CD8-positive, alpha-beta memory T cell (primary cell): ENCODE measurements around the gene RNF125. TPM values are rescaled to one million over a fixed set of nuclear protein-coding genes. Genes with fewer than 3 reads are reported as not detected.
A peak's percentile ranks its signal among the peaks of the same experiment; 100 is the strongest.

Experiments
- CTCF ChIA-PET: fragments of 350-600 bp; sonication (Branson Sonifier 250); formaldehyde crosslinking; loops from one replicate; lab custom pipeline; 2021; ENCODE audit warnings: antibody characterized with exemption; lab: Charles Lee
- POLR2A ChIA-PET: fragments of 350-600 bp; sonication (Branson Sonifier 250); formaldehyde crosslinking; loops from one replicate; lab custom pipeline; 2021; ENCODE audit warnings: antibody characterized with exemption; lab: Charles Lee
- DNase-seq, 5 donors: peaks; one replicate each; pipeline versions ENCODE4 v3.0.0 to v3.0.0-alpha.2; 2020 to 2022; ENCODE audit warnings: mixed read lengths in 1 of 5
- H3K27ac ChIP-seq: one replicate; pipeline ENCODE4 v1.7.0; 2013; ENCODE audit warnings: low read depth, mild to moderate bottlenecking, low read length, moderate library complexity
- H3K27me3 ChIP-seq: 2 replicates; pipeline ENCODE4 v1.7.0; 2013; ENCODE audit warnings: low read length, mild to moderate bottlenecking; ENCODE audit not compliant: insufficient read depth, poor library complexity, severe bottlenecking
- H3K36me3 ChIP-seq: 2 replicates; pipeline ENCODE4 v1.7.0; 2013; ENCODE audit warnings: mild to moderate bottlenecking, low read length, moderate library complexity; ENCODE audit not compliant: insufficient read depth
- H3K4me1 ChIP-seq: 2 replicates; pipeline ENCODE4 v1.7.0; 2013; ENCODE audit warnings: mild to moderate bottlenecking, low read length, moderate library complexity; ENCODE audit not compliant: insufficient read depth
- H3K4me3 ChIP-seq: 2 replicates; pipeline ENCODE4 v1.7.0; 2013; ENCODE audit warnings: mild to moderate bottlenecking, low read length
- H3K9me3 ChIP-seq: 2 replicates; pipeline ENCODE4 v1.7.0; 2013; ENCODE audit warnings: mild to moderate bottlenecking, low read length
- H3K27ac Mint-ChIP-seq, 8 donors: one replicate each; pipeline ENCODE4 v1.8.0; 2020 to 2021; ENCODE audit warnings: mixed read lengths in 8 of 8, mild to moderate bottlenecking in 6 of 8, inconsistent platforms in 3 of 8, moderate library complexity in 3 of 8
- H3K27me3 Mint-ChIP-seq, 2 donors: one replicate each; pipeline ENCODE4 v1.8.0; 2020 to 2021; ENCODE audit warnings: mixed read lengths in 2 of 2, mild to moderate bottlenecking in 1 of 2, moderate library complexity in 1 of 2
- H3K36me3 Mint-ChIP-seq, 3 donors: one replicate each; pipeline ENCODE4 v1.8.0; 2020 to 2021; ENCODE audit warnings: mixed read lengths in 3 of 3, inconsistent platforms in 1 of 3, mild to moderate bottlenecking in 1 of 3
- H3K4me1 Mint-ChIP-seq, 3 donors: one replicate each; pipeline ENCODE4 v1.8.0; 2020 to 2021; ENCODE audit warnings: mixed read lengths in 3 of 3, inconsistent platforms in 1 of 3, mild to moderate bottlenecking in 1 of 3
- H3K4me3 Mint-ChIP-seq, 7 donors: one replicate each; pipeline ENCODE4 v1.8.0; 2020 to 2021; ENCODE audit warnings: mixed read lengths in 7 of 7, mild to moderate bottlenecking in 6 of 7, moderate library complexity in 4 of 7, inconsistent platforms in 2 of 7
- H3K9me3 Mint-ChIP-seq, 5 donors: one replicate each; pipeline ENCODE4 v1.8.0; 2020 to 2022; ENCODE audit warnings: mixed read lengths in 5 of 5, mild to moderate bottlenecking in 3 of 5, moderate library complexity in 2 of 5, inconsistent platforms in 1 of 5
- polyA plus RNA-seq: library from polyadenylated mRNA; unstranded; fragments of 300-500 nt; fragmentation: Illumina TruSeq; gene quantifications from one replicate; pipeline ENCODE4 v1.2.3, GENCODE V29; 2021
- total RNA-seq, 2 experiments: library from RNA; stranded (reverse); gene quantifications; one replicate each; pipeline ENCODE4 v1.2.3, GENCODE V29; 2021

Gene RNF125
- total and polyA plus RNA-seq, 3 experiments from 2014 or later = 41.3 to 66.6 (median 42.8) TPM

- H3K9me3 ChIP-seq = no peaks in the 10 kb centered on the region
- no peak for DNase-seq
- H3K36me3 Mint-ChIP-seq = peaks cover 3 to 64% (median 26%) of the 10 kb centered on the region in 3 donors
- no peaks in the 10 kb centered on the region for H3K27me3 Mint-ChIP-seq
- H3K4me3 ChIP-seq = no peak overlapping the region
- ChIA-PET CTCF (interaction anchor here (1.3 kb wide), 1 partner anchor 46 kb away, joined by 3 read pairs; no protein-coding TSS in a partner anchor), POLR2A (interaction anchor here (1.7 kb wide), 1 partner anchor 10 kb away, joined by 5 read pairs; no protein-coding TSS in a partner anchor)
- H3K4me1 ChIP-seq = peaks cover 65% of the 10 kb centered on the region
- H3K4me1 Mint-ChIP-seq = peaks cover 79 to 94% (median 94%) of the 10 kb centered on the region in 3 donors
- no peak overlapping the region for H3K27ac ChIP-seq
- peaks cover 3% of the 10 kb centered on the region for H3K36me3 ChIP-seq
- H3K27me3 ChIP-seq = no peaks in the 10 kb centered on the region
- H3K4me3 Mint-ChIP-seq = peak overlapping the region; percentile 75 to 86 (median 77)
- H3K9me3 Mint-ChIP-seq = peaks cover 0 to 2% (median 0%) of the 10 kb centered on the region in 5 donors
- H3K27ac Mint-ChIP-seq = peak overlapping the region; percentile 29 to 92 (median 79)
These were observed 8.0 kb downstream of the RNF125 start for GRCh38 chr18:32026491-32027086.

GRCh38 chr18:32029558-32029957 is 10.9 kb downstream of the RNF125 start:
- H3K27me3 ChIP-seq = no peaks in the 10 kb centered on the region
- H3K4me3 ChIP-seq = no peak overlapping the region
- Mint-ChIP-seq H3K9me3 (peaks cover 0 to 2% (median 0%) of the 10 kb centered on the region in 5 donors), H3K4me1 (peaks cover 82 to 94% (median 93%) of the 10 kb centered on the region in 3 donors), H3K4me3 (peak overlapping the region; percentile 1 to 55 (median 37)), H3K27ac (peak overlapping the region in 7 of 8 donors; percentile 18 to 81 (median 67)), H3K27me3 (peaks cover 0 to 6% of the 10 kb centered on the region in 2 donors), H3K36me3 (peaks cover 7 to 68% (median 30%) of the 10 kb centered on the region in 3 donors)
- peaks cover 66% of the 10 kb centered on the region for H3K4me1 ChIP-seq
- ChIA-PET POLR2A (interaction anchor here (0.6 to 1.2 kb wide), 4 partner anchors 10 to 107 kb away, joined by 3 to 9 read pairs (median 5); no protein-coding TSS in a partner anchor), CTCF (interaction anchor here (1.0 to 1.4 kb wide), 2 partner anchors 10 to 11 kb away, joined by 4 to 9 read pairs; partner anchors contain the start of gene RNF125)
- DNase-seq = no peak
- no peak overlapping the region for H3K27ac ChIP-seq
- no peaks in the 10 kb centered on the region for H3K9me3 ChIP-seq
- peaks cover 3% of the 10 kb centered on the region for H3K36me3 ChIP-seq

GRCh38 chr18:32032609-32033008 is 14.0 kb downstream of the RNF125 start:
- Mint-ChIP-seq H3K36me3 (peaks cover 9 to 71% (median 27%) of the 10 kb centered on the region in 3 donors), H3K27ac (peak overlapping the region in 6 of 8 donors; percentile 6 to 81 (median 52)), H3K4me1 (peaks cover 80 to 91% (median 90%) of the 10 kb centered on the region in 3 donors), H3K27me3 (peaks cover 0 to 6% of the 10 kb centered on the region in 2 donors), H3K9me3 (no peaks in the 10 kb centered on the region), H3K4me3 (peak overlapping the region in 3 of 7 donors; percentile 33 to 41 (median 41))
- no peak for DNase-seq
- Histone ChIP-seq H3K4me1 (peaks cover 65% of the 10 kb centered on the region), H3K27me3 (no peaks in the 10 kb centered on the region), H3K4me3 (no peak overlapping the region), H3K27ac (no peak overlapping the region), H3K36me3 (peaks cover 12% of the 10 kb centered on the region), H3K9me3 (no peaks in the 10 kb centered on the region)
- POLR2A ChIA-PET = no interaction called here
- CTCF ChIA-PET = interaction anchor here (1.7 kb wide), 1 partner anchor 40 kb away, joined by 5 read pairs; no protein-coding TSS in a partner anchor

GRCh38 chr18:32036506-32037180 is 18.0 kb downstream of the RNF125 start:
- peaks cover 0 to 8% of the 10 kb centered on the region in 2 donors for H3K27me3 Mint-ChIP-seq
- peaks cover 19% of the 10 kb centered on the region for H3K36me3 ChIP-seq
- no peaks in the 10 kb centered on the region for H3K27me3 ChIP-seq
- H3K4me1 ChIP-seq = peaks cover 81% of the 10 kb centered on the region
- H3K36me3 Mint-ChIP-seq = peaks cover 16 to 71% (median 19%) of the 10 kb centered on the region in 3 donors
- no peak overlapping the region for H3K27ac ChIP-seq
- H3K4me3 ChIP-seq = no peak overlapping the region
- H3K9me3 Mint-ChIP-seq = no peaks in the 10 kb centered on the region
- no peak for DNase-seq
- H3K27ac Mint-ChIP-seq = peak overlapping the region; percentile 40 to 81 (median 69)
- peaks cover 77 to 89% (median 86%) of the 10 kb centered on the region in 3 donors for H3K4me1 Mint-ChIP-seq
- CTCF ChIA-PET = interaction anchor here (0.5 to 4.7 kb wide), 2 partner anchors 13 to 17 kb away, joined by 3 to 29 read pairs; partner anchors contain the start of gene RNF125
- H3K9me3 ChIP-seq = no peaks in the 10 kb centered on the region
- POLR2A ChIA-PET = interaction anchor here (0.6 to 7.4 kb wide), 3 partner anchors 10 to 55 kb away, joined by 3 to 70 read pairs (median 5); partner anchors contain the start of gene RNF125
- peak overlapping the region in 5 of 7 donors; percentile 19 to 64 (median 31) for H3K4me3 Mint-ChIP-seq

GRCh38 chr18:32037616-32038015 is 19.0 kb downstream of the RNF125 start:
- H3K36me3 Mint-ChIP-seq = peaks cover 15 to 75% (median 22%) of the 10 kb centered on the region in 3 donors
- Histone ChIP-seq H3K36me3 (peaks cover 19% of the 10 kb centered on the region), H3K27ac (no peak overlapping the region), H3K27me3 (no peaks in the 10 kb centered on the region), H3K4me3 (no peak overlapping the region), H3K4me1 (peaks cover 86% of the 10 kb centered on the region), H3K9me3 (no peaks in the 10 kb centered on the region)
- H3K27ac Mint-ChIP-seq = peak overlapping the region in 3 of 8 donors; percentile 8 to 40 (median 29)
- peaks cover 0 to 8% of the 10 kb centered on the region in 2 donors for H3K27me3 Mint-ChIP-seq
- ChIA-PET CTCF (interaction anchor here (0.9 to 4.7 kb wide), 2 partner anchors 18 to 21 kb away, joined by 3 to 29 read pairs; partner anchors contain the start of gene RNF125), POLR2A (interaction anchor here (0.7 to 7.4 kb wide), 3 partner anchors 11 to 63 kb away, joined by 5 to 70 read pairs (median 6); partner anchors contain the start of gene RNF125)
- H3K4me1 Mint-ChIP-seq = peaks cover 82 to 92% (median 90%) of the 10 kb centered on the region in 3 donors
- no peaks in the 10 kb centered on the region for H3K9me3 Mint-ChIP-seq
- no peak for DNase-seq
- peak overlapping the region in 3 of 7 donors; percentile 19 to 34 (median 28) for H3K4me3 Mint-ChIP-seq

GRCh38 chr18:32040936-32041335 is 22.3 kb downstream of the RNF125 start:
- DNase-seq = peak; percentile 24 to 76 (median 45)
- peaks cover 12 to 75% (median 19%) of the 10 kb centered on the region in 3 donors for H3K36me3 Mint-ChIP-seq
- H3K27me3 ChIP-seq = no peaks in the 10 kb centered on the region
- POLR2A ChIA-PET = interaction anchor here (0.7 to 7.4 kb wide), 4 partner anchors 9 to 98 kb away, joined by 3 to 70 read pairs (median 4); partner anchors contain the start of genes RNF125, RNF138 and TRAPPC8
- no peak overlapping the region for H3K27ac ChIP-seq
- peak overlapping the region; percentile 17 to 93 (median 76) for H3K27ac Mint-ChIP-seq
- H3K36me3 ChIP-seq = peaks cover 32% of the 10 kb centered on the region
- H3K4me3 ChIP-seq = peak overlapping the region; percentile 39
- peaks cover 0 to 1% of the 10 kb centered on the region in 2 donors for H3K27me3 Mint-ChIP-seq
- H3K9me3 ChIP-seq = no peaks in the 10 kb centered on the region
- H3K4me3 Mint-ChIP-seq = peak overlapping the region; percentile 25 to 86 (median 70)
- CTCF ChIA-PET = interaction anchor here (0.9 to 4.7 kb wide), 5 partner anchors 9 to 31 kb away, joined by 4 to 29 read pairs (median 4); partner anchors contain the start of gene RNF125
- peaks cover 59 to 76% (median 72%) of the 10 kb centered on the region in 3 donors for H3K4me1 Mint-ChIP-seq
- H3K9me3 Mint-ChIP-seq = no peaks in the 10 kb centered on the region
- H3K4me1 ChIP-seq = peaks cover 65% of the 10 kb centered on the region

- peak overlapping the region in 7 of 8 donors; percentile 29 to 89 (median 86) for H3K27ac Mint-ChIP-seq
- DNase-seq = no peak
- CTCF ChIA-PET = interaction anchor here (0.7 to 3.1 kb wide), 2 partner anchors 23 to 99 kb away, joined by 3 to 10 read pairs; partner anchors contain the start of genes RNF125 and TRAPPC8
- Histone ChIP-seq H3K27ac (no peak overlapping the region), H3K4me1 (peaks cover 56% of the 10 kb centered on the region), H3K9me3 (no peaks in the 10 kb centered on the region), H3K27me3 (no peaks in the 10 kb centered on the region), H3K4me3 (no peak overlapping the region), H3K36me3 (peaks cover 27% of the 10 kb centered on the region)
- peak overlapping the region in 6 of 7 donors; percentile 26 to 87 (median 38) for H3K4me3 Mint-ChIP-seq
- H3K9me3 Mint-ChIP-seq = no peaks in the 10 kb centered on the region
- H3K4me1 Mint-ChIP-seq = peaks cover 52 to 69% (median 65%) of the 10 kb centered on the region in 3 donors
- POLR2A ChIA-PET = interaction anchor here (7.4 kb wide), 1 partner anchor 23 kb away, joined by 70 read pairs; the partner anchor contains the start of gene RNF125
- H3K36me3 Mint-ChIP-seq = peaks cover 16 to 71% (median 16%) of the 10 kb centered on the region in 3 donors
- peaks cover 0 to 1% of the 10 kb centered on the region in 2 donors for H3K27me3 Mint-ChIP-seq
These were observed 23.7 kb downstream of the RNF125 start for GRCh38 chr18:32042337-32042736.
